Caco-2 (cell line): ENCODE results near the gene GPRIN3. TPM values are rescaled to one million over a fixed set of nuclear protein-coding genes. Genes with fewer than 3 reads are reported as not detected.

Experiments used
- BruUV-seq: library from RNA; stranded (reverse); fragments of 400-500 nt; replicated peaks from 2 replicates; lab custom pipeline; 2021; lab: Mats Ljungman, UMichigan
- CTCF ChIA-PET: fragments of 300-600 bp; sonication (Branson Sonifier 250); formaldehyde crosslinking; loops from one replicate; lab custom pipeline; 2022; ENCODE audit warnings: antibody characterized with exemption; lab: Charles Lee
- POLR2A ChIA-PET: fragments of 300-600 bp; sonication (Branson Sonifier 250); formaldehyde crosslinking; loops from one replicate; lab custom pipeline; 2022; ENCODE audit warnings: antibody characterized with exemption; lab: Charles Lee
- DNase-seq, 2 experiments: peaks; one replicate each; pipeline versions ENCODE4 v3.0.0 to v3.0.0-alpha.2; 2020 to 2022
- H3K27me3 ChIP-seq: replicated peaks from 2 replicates; pipeline ENCODE4 v1.6.0; 2011; ENCODE audit warnings: low read length; ENCODE audit not compliant: control insufficient read depth, insufficient read depth
- H3K36me3 ChIP-seq: 2 replicates; pipeline ENCODE4 v1.5.1; 2011; ENCODE audit warnings: low read length; ENCODE audit not compliant: control insufficient read depth, insufficient read depth
- H3K4me1 ChIP-seq: fragments of 250-450 bp; sonication (Bioruptor Pico); 2 replicates; pipeline ENCODE4 v1.5.1; 2020; ENCODE audit warnings: mild to moderate bottlenecking
- H3K4me3 ChIP-seq: 2 replicates; pipeline ENCODE4 v1.5.1; 2011; ENCODE audit warnings: low read depth, mild to moderate bottlenecking, control low read depth, low read length
- H3K9me3 ChIP-seq: fragments of 250-450 bp; sonication (Bioruptor Pico); 2 replicates; pipeline ENCODE4 v1.5.1; 2020; ENCODE audit warnings: mild to moderate bottlenecking, moderate library complexity
- H3K27ac Mint-ChIP-seq: one replicate; pipeline ENCODE4 v1.8.0; 2022; ENCODE audit warnings: mixed read lengths; ENCODE audit not compliant: unreplicated experiment
- H3K27me3 Mint-ChIP-seq: one replicate; pipeline ENCODE4 v1.8.0; 2022; ENCODE audit warnings: mixed read lengths; ENCODE audit not compliant: insufficient read depth, unreplicated experiment
- H3K36me3 Mint-ChIP-seq: one replicate; pipeline ENCODE4 v1.8.0; 2022; ENCODE audit warnings: mild to moderate bottlenecking, mixed read lengths; ENCODE audit not compliant: insufficient read depth, unreplicated experiment
- H3K4me1 Mint-ChIP-seq: one replicate; pipeline ENCODE4 v1.8.0; 2022; ENCODE audit warnings: low read depth, mixed read lengths; ENCODE audit not compliant: unreplicated experiment
- H3K4me3 Mint-ChIP-seq: one replicate; pipeline ENCODE4 v1.8.0; 2022; ENCODE audit warnings: mild to moderate bottlenecking, moderate library complexity, mixed read lengths; ENCODE audit not compliant: unreplicated experiment
- H3K9me3 Mint-ChIP-seq: one replicate; pipeline ENCODE4 v1.8.0; 2022; ENCODE audit warnings: mixed read lengths; ENCODE audit not compliant: unreplicated experiment
- CTCF ChIP-seq, 2 experiments: fragments of 200-600 bp in 1 of 2; IDR thresholded peaks; 1 replicate in 1 of 2; 2 replicates in 1 of 2; pipeline versions ENCODE4 v1.5.1 to v1.8.0; 2011 to 2022; ENCODE audit warnings: antibody characterized with exemption in 1 of 2, control low read depth in 1 of 2, inconsistent platforms in 1 of 2, low read depth in 1 of 2, low read length in 1 of 2, mild to moderate bottlenecking in 1 of 2, moderate library complexity in 1 of 2; ENCODE audit not compliant: insufficient read depth in 1 of 2, severe bottlenecking in 1 of 2, unreplicated experiment in 1 of 2
- intact Hi-C: fragments of 100-400 bp; cut with micrococcal nuclease; formaldehyde crosslinking; loops from one replicate; pipeline ENCODE4 v1.10.0; 2022; ENCODE audit not compliant: unreplicated experiment
- total RNA-seq: library from RNA; stranded (reverse); gene quantifications from 2 replicates; pipeline ENCODE4 v1.2.3, GENCODE V29; 2022

GPRIN3 gene
- total RNA-seq, 1 experiment from 2014 or later: 0.02 TPM

DNA sequence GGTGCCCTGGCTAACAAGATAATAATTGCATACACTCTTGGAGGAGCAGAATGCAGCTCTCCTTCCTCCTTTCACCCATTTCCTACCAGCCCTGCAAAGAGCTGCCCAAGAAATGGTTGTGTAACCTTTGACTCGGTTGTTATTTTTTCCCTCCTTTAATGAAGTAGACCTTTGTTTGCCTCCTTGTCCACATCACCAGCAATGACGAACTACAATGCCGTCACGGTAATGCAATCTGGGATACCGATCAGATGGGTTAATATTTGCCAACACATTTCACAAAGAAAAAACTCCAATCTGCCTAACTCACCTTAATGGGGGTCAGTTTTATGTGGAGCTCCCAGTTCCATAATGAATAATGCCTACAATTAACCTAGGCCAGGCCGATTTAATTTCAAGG lies 32.0 kb downstream of the GPRIN3 start:
- no peaks in the 10 kb centered on the region for H3K4me1 ChIP-seq
- no peaks in the 10 kb centered on the region for H3K9me3 Mint-ChIP-seq
- no peaks in the 10 kb centered on the region for H3K27me3 ChIP-seq
- ChIA-PET CTCF (no interaction called here), POLR2A (no interaction called here)
- intact Hi-C loops: no loop called here
- H3K9me3 ChIP-seq: no peaks in the 10 kb centered on the region
- no peak for TF ChIP-seq CTCF (IDR thresholded peaks at IDR 0.05; ENCODE audit: insufficient read depth in 1 of 2, low read depth in 1 of 2, low read length in 1 of 2, severe bottlenecking in 1 of 2, unreplicated experiment in 1 of 2)
- BruUV-seq: no TSS peak
- no peak overlapping the region for H3K4me3 ChIP-seq
- no peak overlapping the region for H3K4me3 Mint-ChIP-seq
- H3K27me3 Mint-ChIP-seq: peaks cover 3% of the 10 kb centered on the region
- H3K36me3 Mint-ChIP-seq: no peaks in the 10 kb centered on the region
- no peak overlapping the region for H3K27ac Mint-ChIP-seq
- no peak for DNase-seq
- no peaks in the 10 kb centered on the region for H3K36me3 ChIP-seq
- H3K4me1 Mint-ChIP-seq: no peaks in the 10 kb centered on the region

- Histone ChIP-seq H3K36me3 (no peaks in the 10 kb centered on the region), H3K9me3 (no peaks in the 10 kb centered on the region), H3K27me3 (no peaks in the 10 kb centered on the region), H3K4me3 (no peak overlapping the region), H3K4me1 (no peaks in the 10 kb centered on the region)
- BruUV-seq: no TSS peak
- no peak for DNase-seq
- intact Hi-C loops: no loop called here
- H3K4me1 Mint-ChIP-seq: no peaks in the 10 kb centered on the region
- H3K9me3 Mint-ChIP-seq: no peaks in the 10 kb centered on the region
- no peak for TF ChIP-seq CTCF (IDR thresholded peaks at IDR 0.05; ENCODE audit: insufficient read depth in 1 of 2, low read depth in 1 of 2, low read length in 1 of 2, severe bottlenecking in 1 of 2, unreplicated experiment in 1 of 2)
- POLR2A ChIA-PET: no interaction called here
- H3K27me3 Mint-ChIP-seq: peaks cover 3% of the 10 kb centered on the region
- CTCF ChIA-PET: no interaction called here
- no peaks in the 10 kb centered on the region for H3K36me3 Mint-ChIP-seq
- H3K4me3 Mint-ChIP-seq: no peak overlapping the region
- no peak overlapping the region for H3K27ac Mint-ChIP-seq
Observed at GRCh38 chr4:89273741-89274141, 33.9 kb downstream of the GPRIN3 start.

DNA sequence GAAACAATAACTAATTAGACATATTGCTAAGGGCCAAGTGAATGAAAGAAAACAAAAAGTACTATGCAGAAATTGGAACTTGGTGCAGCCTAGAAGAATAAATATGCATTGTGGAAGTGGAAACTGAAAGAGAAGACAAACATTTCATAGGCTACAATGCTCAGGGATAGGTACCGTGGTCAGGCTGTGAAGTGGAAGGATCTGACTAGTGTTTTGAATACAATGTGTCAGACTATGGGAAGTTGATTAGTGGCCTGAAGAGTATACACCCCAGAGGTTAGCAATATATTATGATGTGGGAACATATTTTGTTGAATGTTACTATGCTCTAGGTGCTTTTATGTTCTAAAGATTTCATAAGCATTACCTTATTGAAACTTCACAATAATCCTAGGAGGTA lies 36.8 kb downstream of the GPRIN3 start:
- TF ChIP-seq CTCF (IDR thresholded peaks at IDR 0.05; ENCODE audit: insufficient read depth in 1 of 2, low read depth in 1 of 2, low read length in 1 of 2, severe bottlenecking in 1 of 2, unreplicated experiment in 1 of 2): no peak
- no peak for DNase-seq
- no peaks in the 10 kb centered on the region; the same call in 1 of the 2 replicates for H3K27me3 ChIP-seq
- H3K4me3 ChIP-seq: no peak overlapping the region
- POLR2A ChIA-PET: no interaction called here
- no TSS peak for BruUV-seq
- no peak overlapping the region for H3K4me3 Mint-ChIP-seq
- intact Hi-C loops: no loop called here
- no peaks in the 10 kb centered on the region for H3K4me1 Mint-ChIP-seq
- no peaks in the 10 kb centered on the region for H3K36me3 Mint-ChIP-seq
- no peaks in the 10 kb centered on the region for H3K9me3 ChIP-seq
- H3K27ac Mint-ChIP-seq: no peak overlapping the region
- H3K36me3 ChIP-seq: no peaks in the 10 kb centered on the region
- CTCF ChIA-PET: no interaction called here
- no peaks in the 10 kb centered on the region for H3K9me3 Mint-ChIP-seq
- H3K4me1 ChIP-seq: no peaks in the 10 kb centered on the region
- H3K27me3 Mint-ChIP-seq: peaks cover 2% of the 10 kb centered on the region
